ENCODE data around the gene PODNL1. TPM values are rescaled to one million over a fixed set of nuclear protein-coding genes. Genes with fewer than 3 reads are reported as not detected.

PODNL1 gene
- total and polyA plus RNA-seq, 2 experiments from 2014 or later = 0.17 to 2.4 TPM

- Histone ChIP-seq H3K27me3 (no peaks in the 10 kb centered on the region), H3K4me1 (ENCODE audit: insufficient read depth) (peaks cover 19% of the 10 kb centered on the region), H2AFZ (no peak overlapping the region), H3K36me3 (replicated peaks; ENCODE audit: insufficient read depth, low read depth) (no peaks in the 10 kb centered on the region), H3K79me2 (no peaks in the 10 kb centered on the region), H4K20me1 (ENCODE audit: insufficient read depth, poor library complexity, severe bottlenecking) (no peaks in the 10 kb centered on the region), H3K4me2 (no peak overlapping the region), H3K9me2 (replicated peaks; ENCODE audit: insufficient read depth) (no peaks in the 10 kb centered on the region), H3K4me3 (no peak overlapping the region), H3K27ac (no peak overlapping the region), H3K9me3 (ENCODE audit: low read depth) (no peaks in the 10 kb centered on the region)
- TF ChIP-seq EZH2phosphoT487 (IDR thresholded peaks at IDR 0.05; ENCODE audit: low read depth, severe bottlenecking, unreplicated experiment) (no peak), EZH2 (IDR thresholded peaks at IDR 0.05; ENCODE audit: borderline replicate concordance) (no peak)
- TF ChIP-seq, protein P1, sequence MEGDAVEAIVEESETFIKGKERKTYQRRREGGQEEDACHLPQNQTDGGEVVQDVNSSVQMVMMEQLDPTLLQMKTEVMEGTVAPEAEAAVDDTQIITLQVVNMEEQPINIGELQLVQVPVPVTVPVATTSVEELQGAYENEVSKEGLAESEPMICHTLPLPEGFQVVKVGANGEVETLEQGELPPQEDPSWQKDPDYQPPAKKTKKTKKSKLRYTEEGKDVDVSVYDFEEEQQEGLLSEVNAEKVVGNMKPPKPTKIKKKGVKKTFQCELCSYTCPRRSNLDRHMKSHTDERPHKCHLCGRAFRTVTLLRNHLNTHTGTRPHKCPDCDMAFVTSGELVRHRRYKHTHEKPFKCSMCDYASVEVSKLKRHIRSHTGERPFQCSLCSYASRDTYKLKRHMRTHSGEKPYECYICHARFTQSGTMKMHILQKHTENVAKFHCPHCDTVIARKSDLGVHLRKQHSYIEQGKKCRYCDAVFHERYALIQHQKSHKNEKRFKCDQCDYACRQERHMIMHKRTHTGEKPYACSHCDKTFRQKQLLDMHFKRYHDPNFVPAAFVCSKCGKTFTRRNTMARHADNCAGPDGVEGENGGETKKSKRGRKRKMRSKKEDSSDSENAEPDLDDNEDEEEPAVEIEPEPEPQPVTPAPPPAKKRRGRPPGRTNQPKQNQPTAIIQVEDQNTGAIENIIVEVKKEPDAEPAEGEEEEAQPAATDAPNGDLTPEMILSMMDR (IDR thresholded peaks at IDR 0.05; ENCODE audit: poor library complexity) = no peak
- 92% methylated on average over 8 of the region's 12 CpGs for WGBS (ENCODE audit: low lambda C conversion rate, missing lambda C conversion rate)
- DNase-seq (ENCODE audit: low spot score) = no peak
Measured at GRCh38 chr19:13882836-13883235, 55.4 kb downstream of the PODNL1 start.

- H3K4me2 ChIP-seq = no peak overlapping the region
- 93% methylated on average over 5 of the region's 5 CpGs for WGBS (ENCODE audit: low lambda C conversion rate, missing lambda C conversion rate)
- H3K27ac ChIP-seq = peak overlapping the region; percentile 65
Measured at GRCh38 chr19:13882419-13882795, 55.8 kb downstream of the PODNL1 start.

DNA sequence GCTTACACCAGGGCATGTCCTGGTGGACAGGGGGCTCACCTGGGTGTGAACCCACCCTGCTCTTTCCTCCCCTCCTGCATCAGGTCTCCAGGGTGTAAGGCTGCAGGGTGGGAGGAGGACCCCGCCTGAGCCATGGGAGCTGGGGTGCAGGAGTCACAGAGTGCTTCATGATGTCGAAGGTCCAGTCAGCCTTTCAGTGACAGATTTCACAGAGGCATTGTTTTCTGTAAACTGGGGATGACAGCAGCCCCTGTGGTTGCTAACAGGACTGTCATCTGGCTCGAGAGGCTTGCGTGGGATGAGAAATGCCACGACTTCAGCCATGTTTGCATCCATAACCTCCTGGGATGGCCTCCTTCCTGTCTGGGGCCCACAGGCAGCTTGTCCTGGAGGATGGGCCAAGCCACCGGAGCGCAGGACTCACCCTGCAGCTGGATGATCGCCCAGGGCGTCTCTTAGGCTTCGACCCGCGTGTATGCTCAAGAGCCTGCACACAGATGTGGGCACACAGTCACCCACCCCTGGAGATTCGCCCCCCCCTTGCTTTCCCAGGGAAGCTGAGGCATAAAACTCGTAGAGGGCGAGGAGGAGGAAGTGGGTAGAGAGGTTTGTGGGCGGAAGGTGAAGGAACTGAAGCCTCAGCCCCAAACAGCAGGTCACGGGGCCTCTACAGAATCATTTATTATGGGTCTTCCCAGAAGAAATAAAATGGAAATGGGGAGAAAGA is 56.4 kb downstream of the PODNL1 start:
- no peaks in the 10 kb centered on the region for H4K20me1 ChIP-seq (ENCODE audit: insufficient read depth, poor library complexity, severe bottlenecking)
- H3K9me3 ChIP-seq (ENCODE audit: low read depth) = no peaks in the 10 kb centered on the region
- WGBS (ENCODE audit: low lambda C conversion rate, missing lambda C conversion rate) = 71% methylated on average over 17 of the region's 17 CpGs
- H3K79me2 ChIP-seq = no peaks in the 10 kb centered on the region
- no peak overlapping the region for H2AFZ ChIP-seq
- H3K36me3 ChIP-seq (replicated peaks; ENCODE audit: insufficient read depth, low read depth) = no peaks in the 10 kb centered on the region
- H3K4me2 ChIP-seq = no peak overlapping the region
- no peaks in the 10 kb centered on the region for H3K9me2 ChIP-seq (replicated peaks; ENCODE audit: insufficient read depth)
- H3K4me1 ChIP-seq (ENCODE audit: insufficient read depth) = peaks cover 19% of the 10 kb centered on the region
- DNase-seq (ENCODE audit: low spot score) = no peak
- no peaks in the 10 kb centered on the region for H3K27me3 ChIP-seq
- no peak for TF ChIP-seq EZH2 (IDR thresholded peaks at IDR 0.05; ENCODE audit: borderline replicate concordance)
- TF ChIP-seq EZH2phosphoT487 (IDR thresholded peaks at IDR 0.05; ENCODE audit: low read depth, severe bottlenecking, unreplicated experiment) = no peak
- TF ChIP-seq, protein P1 (IDR thresholded peaks at IDR 0.05; ENCODE audit: poor library complexity) = no peak
- H3K27ac ChIP-seq = peak overlapping the region; percentile 65
- no peak overlapping the region for H3K4me3 ChIP-seq

More at GRCh38 chr19:13882419-13882795, 55.8 kb downstream of the PODNL1 start:
- H3K4me3 ChIP-seq = no peak overlapping the region
- no peaks in the 10 kb centered on the region for H3K27me3 ChIP-seq
- H4K20me1 ChIP-seq (ENCODE audit: insufficient read depth, poor library complexity, severe bottlenecking) = no peaks in the 10 kb centered on the region
- peaks cover 19% of the 10 kb centered on the region for H3K4me1 ChIP-seq (ENCODE audit: insufficient read depth)
- H3K9me3 ChIP-seq (ENCODE audit: low read depth) = no peaks in the 10 kb centered on the region
- H3K36me3 ChIP-seq (replicated peaks; ENCODE audit: insufficient read depth, low read depth) = no peaks in the 10 kb centered on the region
- H3K79me2 ChIP-seq = no peaks in the 10 kb centered on the region
- H2AFZ ChIP-seq = no peak overlapping the region
- no peaks in the 10 kb centered on the region for H3K9me2 ChIP-seq (replicated peaks; ENCODE audit: insufficient read depth)
- TF ChIP-seq EZH2phosphoT487 (IDR thresholded peaks at IDR 0.05; ENCODE audit: low read depth, severe bottlenecking, unreplicated experiment) = no peak
- no peak for TF ChIP-seq EZH2 (IDR thresholded peaks at IDR 0.05; ENCODE audit: borderline replicate concordance)
- TF ChIP-seq, protein P1 (IDR thresholded peaks at IDR 0.05; ENCODE audit: poor library complexity) = no peak
- no peak for DNase-seq (ENCODE audit: low spot score)
